Sigmoid colon (tissue), 7 donors: ENCODE data around the gene USP32. TPM values are rescaled to one million over a fixed set of nuclear protein-coding genes. Genes with fewer than 3 reads are reported as not detected.
"Not testable (repeated sequence)": the region's sequence is repeated elsewhere in the genome, so short reads cannot be mapped to it uniquely, and the experiment has no call there.

Experiments used
- DNase-seq: peaks from one replicate; pipeline ENCODE4 v3.0.0-alpha.2; 2019
- H3K27ac ChIP-seq, 4 donors: fragments of 200-600 bp; sonication (generic); one replicate each; pipeline ENCODE4 v1.5.1; 2016 to 2019; ENCODE audit warnings: mild to moderate bottlenecking in 1 of 4
- H3K27me3 ChIP-seq, 3 donors: fragments of 200-600 bp; sonication (generic); one replicate each; pipeline ENCODE4 v1.5.1; 2019; ENCODE audit warnings: mild to moderate bottlenecking in 1 of 3
- H3K36me3 ChIP-seq, 4 donors: fragments of 200-600 bp; sonication (generic); one replicate each; pipeline ENCODE4 v1.5.1; 2016 to 2019
- H3K4me1 ChIP-seq, 4 donors: fragments of 200-600 bp; sonication (generic); one replicate each; pipeline ENCODE4 v1.5.1; 2017 to 2019
- H3K4me3 ChIP-seq, 4 donors: fragments of 200-600 bp; sonication (generic); one replicate each; pipeline ENCODE4 v1.5.1; 2017 to 2019; ENCODE audit warnings: mild to moderate bottlenecking in 2 of 4, moderate library complexity in 1 of 4
- H3K9me3 ChIP-seq, 4 donors: fragments of 200-600 bp in 3 of 4; sonication (generic) in 3 of 4; one replicate each; pipeline versions ENCODE4 v1.5.1 to v1.6.1; 2013 to 2019
- EP300 ChIP-seq, 4 donors: sonication (generic); formaldehyde crosslinking; IDR thresholded peaks; one replicate each; pipeline ENCODE4 v1.6.1; 2017; ENCODE audit warnings: antibody characterized with exemption in 4 of 4
- POLR2A ChIP-seq, 2 donors: fragments of 450-650 bp; IDR thresholded peaks; one replicate each; pipeline ENCODE4 v1.6.1; 2016; ENCODE audit warnings: antibody characterized with exemption in 2 of 2, mild to moderate bottlenecking in 2 of 2, moderate library complexity in 2 of 2
- POLR2AphosphoS5 ChIP-seq, 4 donors: sonication (generic); formaldehyde crosslinking; IDR thresholded peaks; one replicate each; pipeline ENCODE4 v1.6.1; 2017; ENCODE audit warnings: antibody characterized with exemption in 4 of 4
- WGBS, 2 donors: extraction: QIAGEN DNeasy Blood & Tissue Kit; methylation state at CpG; one replicate each; pipeline ENCODE4 v1.1.7; 2013; 5-methylcytosine and 5-hydroxymethylcytosine counted together
- intact Hi-C: fragments of 100-400 bp; cut with DNase I; formaldehyde crosslinking; loops from one replicate; pipeline ENCODE4 v1.15.1; 2023
- polyA plus RNA-seq, 3 donors: library from polyadenylated mRNA; stranded (reverse); fragments of 200-250 nt; gene quantifications; one replicate each; pipeline ENCODE4 v1.2.3, GENCODE V29; 2013
- total RNA-seq, 4 donors: library from RNA; depleted of rRNA; stranded (reverse); fragments of >200 nt; gene quantifications; one replicate each; pipeline ENCODE4 v1.1.0, GENCODE V29; 2016
- TF ChIP-seq, protein P1 (sequence below), 4 experiments: fragments of 450-650 bp in 3 of 4; fragments of 200-600 bp in 1 of 4; IDR thresholded peaks; one replicate each; pipeline ENCODE4 v1.5.1; 2016 to 2019; ENCODE audit warnings: antibody characterized with exemption in 4 of 4, mild to moderate bottlenecking in 3 of 4, moderate library complexity in 2 of 4
- donor health status: healthy with polysubstance abuse.
- donor health status: Bipolar disorder and iron deficiency.
- donor health status: healthy.

Gene USP32
- total and polyA plus RNA-seq, 7 donors, result 10.6 to 50.9 (median 39.6) TPM

DNA sequence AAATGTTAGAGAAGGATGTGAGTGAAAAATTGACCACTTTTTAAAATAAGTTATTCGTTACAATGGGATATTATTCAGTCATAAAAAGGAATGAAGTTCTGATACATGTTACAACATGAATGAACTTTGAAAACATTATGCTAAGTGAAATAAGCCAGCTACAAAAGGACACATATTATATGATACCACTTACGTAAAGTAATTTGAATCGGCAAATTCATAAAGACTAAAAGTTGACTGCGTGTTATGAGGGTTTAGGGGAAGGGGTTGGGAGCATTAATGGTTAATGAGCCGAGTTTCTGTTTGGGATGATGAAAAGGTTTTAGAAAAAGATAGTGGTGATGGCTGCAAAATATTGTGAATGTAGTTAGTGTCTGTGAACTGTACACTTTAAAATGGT lies 73.1 kb downstream of the USP32 start:
- no peaks in the 10 kb centered on the region for H3K36me3 ChIP-seq
- H3K27me3 ChIP-seq, result no peaks in the 10 kb centered on the region
- TF ChIP-seq, protein P1, sequence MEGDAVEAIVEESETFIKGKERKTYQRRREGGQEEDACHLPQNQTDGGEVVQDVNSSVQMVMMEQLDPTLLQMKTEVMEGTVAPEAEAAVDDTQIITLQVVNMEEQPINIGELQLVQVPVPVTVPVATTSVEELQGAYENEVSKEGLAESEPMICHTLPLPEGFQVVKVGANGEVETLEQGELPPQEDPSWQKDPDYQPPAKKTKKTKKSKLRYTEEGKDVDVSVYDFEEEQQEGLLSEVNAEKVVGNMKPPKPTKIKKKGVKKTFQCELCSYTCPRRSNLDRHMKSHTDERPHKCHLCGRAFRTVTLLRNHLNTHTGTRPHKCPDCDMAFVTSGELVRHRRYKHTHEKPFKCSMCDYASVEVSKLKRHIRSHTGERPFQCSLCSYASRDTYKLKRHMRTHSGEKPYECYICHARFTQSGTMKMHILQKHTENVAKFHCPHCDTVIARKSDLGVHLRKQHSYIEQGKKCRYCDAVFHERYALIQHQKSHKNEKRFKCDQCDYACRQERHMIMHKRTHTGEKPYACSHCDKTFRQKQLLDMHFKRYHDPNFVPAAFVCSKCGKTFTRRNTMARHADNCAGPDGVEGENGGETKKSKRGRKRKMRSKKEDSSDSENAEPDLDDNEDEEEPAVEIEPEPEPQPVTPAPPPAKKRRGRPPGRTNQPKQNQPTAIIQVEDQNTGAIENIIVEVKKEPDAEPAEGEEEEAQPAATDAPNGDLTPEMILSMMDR (IDR thresholded peaks at IDR 0.05), result no peak
- TF ChIP-seq POLR2AphosphoS5 (IDR thresholded peaks at IDR 0.05) (no peak), POLR2A (IDR thresholded peaks at IDR 0.05) (no peak), EP300 (IDR thresholded peaks at IDR 0.05) (no peak)
- no peaks in the 10 kb centered on the region for H3K4me1 ChIP-seq
- no peak for DNase-seq
- H3K4me3 ChIP-seq, result no peak overlapping the region
- H3K9me3 ChIP-seq, result no peaks in the 10 kb centered on the region
- 96 to 98% methylated on average over 5 of the region's 5 CpGs for WGBS, 2 donors
- no peak overlapping the region for H3K27ac ChIP-seq
- intact Hi-C loops, result no loop called here

DNA sequence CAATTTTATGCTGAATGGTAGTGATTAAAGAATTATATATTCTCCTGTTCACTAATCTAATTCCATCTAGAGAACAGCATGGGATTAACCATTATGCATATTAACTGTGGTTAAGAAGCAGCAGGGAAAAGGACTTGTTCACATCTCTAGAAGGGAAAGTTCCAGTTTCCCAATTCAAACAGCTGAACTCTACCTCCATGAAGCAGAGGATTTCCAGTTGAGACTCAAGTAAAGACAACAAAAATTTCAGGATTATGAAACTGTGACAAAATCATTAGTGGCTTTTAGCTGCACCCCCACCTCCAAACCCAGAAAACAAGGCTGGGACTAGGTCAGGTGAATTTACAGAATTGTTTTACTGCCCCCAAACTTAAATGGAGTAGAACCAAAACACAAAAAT lies 73.6 kb downstream of the USP32 start:
- intact Hi-C loops, result no loop called here
- H3K9me3 ChIP-seq, result no peaks in the 10 kb centered on the region
- no peak overlapping the region for H3K4me3 ChIP-seq
- no peak for DNase-seq
- TF ChIP-seq POLR2AphosphoS5 (IDR thresholded peaks at IDR 0.05) (no peak), POLR2A (IDR thresholded peaks at IDR 0.05) (no peak), EP300 (IDR thresholded peaks at IDR 0.05) (no peak)
- TF ChIP-seq, protein P1 (IDR thresholded peaks at IDR 0.05), result no peak
- H3K27ac ChIP-seq, result no peak overlapping the region
- no peaks in the 10 kb centered on the region for H3K27me3 ChIP-seq
- H3K4me1 ChIP-seq, result peaks cover 0 to under 1% (median 0%) of the 10 kb centered on the region in 4 donors
- H3K36me3 ChIP-seq, result no peaks in the 10 kb centered on the region

DNA sequence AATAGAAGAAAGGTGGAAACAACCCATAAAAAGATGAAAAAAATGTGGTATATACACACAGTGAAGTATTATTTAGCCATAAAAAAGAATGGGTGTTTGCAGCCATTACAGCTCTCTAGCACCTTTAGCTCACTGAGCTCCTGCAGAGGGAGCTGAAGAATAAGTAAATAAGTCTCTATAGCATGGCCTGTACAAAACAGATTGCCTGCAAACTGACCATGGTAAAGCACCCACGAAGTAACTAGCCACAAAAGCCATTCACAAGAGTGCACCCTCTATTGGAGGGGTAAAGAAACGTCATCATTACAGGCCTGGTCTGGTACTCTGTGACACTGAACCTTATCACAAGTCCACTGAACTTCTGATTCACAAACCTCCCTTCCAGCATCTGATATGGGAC lies 76.3 kb downstream of the USP32 start:
- H3K27me3 ChIP-seq, result no peaks in the 10 kb centered on the region
- WGBS, 2 donors, result 89 to 92% methylated on average over 2 of the region's 2 CpGs
- no peak overlapping the region for H3K4me3 ChIP-seq
- TF ChIP-seq, protein P1 (IDR thresholded peaks at IDR 0.05), result no peak
- no peak for TF ChIP-seq POLR2AphosphoS5 (IDR thresholded peaks at IDR 0.05)
- TF ChIP-seq EP300 (IDR thresholded peaks at IDR 0.05), result no peak
- TF ChIP-seq POLR2A (IDR thresholded peaks at IDR 0.05), result no peak
- H3K36me3 ChIP-seq, result no peaks in the 10 kb centered on the region
- H3K9me3 ChIP-seq, result no peaks in the 10 kb centered on the region
- intact Hi-C loops, result no loop called here
- H3K4me1 ChIP-seq, result peaks cover 0 to 6% (median 5%) of the 10 kb centered on the region in 4 donors
- DNase-seq, result no peak
- no peak overlapping the region for H3K27ac ChIP-seq

DNA sequence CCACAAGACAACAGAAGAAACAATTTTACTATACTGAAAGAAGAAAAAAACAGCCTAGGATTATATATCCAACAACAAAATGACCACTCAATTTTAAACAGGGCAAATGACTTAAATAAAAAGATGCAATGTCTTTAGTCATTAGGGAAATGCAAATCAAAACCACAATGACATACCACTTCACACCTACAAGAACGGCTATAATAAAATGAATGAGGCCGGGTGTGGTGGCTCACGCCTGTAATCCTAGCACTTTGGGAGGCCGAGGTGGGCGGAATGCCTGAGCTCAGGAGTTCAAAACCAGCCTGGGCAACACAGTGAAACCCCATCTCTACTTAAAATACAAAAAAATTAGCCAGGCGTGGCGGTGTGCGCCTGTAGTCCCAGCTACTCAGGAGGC lies 77.0 kb downstream of the USP32 start:
- intact Hi-C loops, H3K4me1 ChIP-seq: not testable (repeated sequence)

DNA sequence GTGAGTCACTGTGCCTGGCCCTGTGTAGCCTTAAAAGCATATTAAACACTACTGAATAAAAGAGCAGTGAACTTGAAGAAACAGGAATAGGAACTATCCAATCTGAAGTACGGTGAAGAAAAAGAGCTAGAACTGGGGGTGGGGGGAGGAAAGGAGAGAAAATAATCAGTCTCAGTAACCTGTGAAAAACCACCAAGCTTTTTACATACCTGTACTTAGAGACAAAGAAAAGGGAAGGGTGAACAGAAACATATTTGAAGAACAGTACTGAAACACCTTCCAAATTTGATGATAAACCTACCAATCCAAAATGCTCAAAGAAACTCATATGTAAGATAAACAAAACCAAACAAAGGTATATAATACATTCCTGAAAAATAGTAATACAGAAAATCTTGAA lies 77.5 kb downstream of the USP32 start:
- no peak for DNase-seq
- intact Hi-C loops, result no loop called here
- Histone ChIP-seq H3K27ac (no peak overlapping the region), H3K27me3 (no peaks in the 10 kb centered on the region), H3K9me3 (no peaks in the 10 kb centered on the region), H3K4me3 (no peak overlapping the region), H3K36me3 (no peaks in the 10 kb centered on the region), H3K4me1 (peaks cover 0 to 6% (median 5%) of the 10 kb centered on the region in 4 donors)
- WGBS, 2 donors, result 73 to 94% methylated on average over 1 of the region's 1 CpG
- TF ChIP-seq, protein P1 (IDR thresholded peaks at IDR 0.05), result no peak
- no peak for TF ChIP-seq POLR2AphosphoS5 (IDR thresholded peaks at IDR 0.05)
- TF ChIP-seq EP300 (IDR thresholded peaks at IDR 0.05), result no peak
- no peak for TF ChIP-seq POLR2A (IDR thresholded peaks at IDR 0.05)

More for the DNA sequence above, 77.0 kb downstream of the USP32 start:
- 68 to 71% methylated on average over 8 of the region's 8 CpGs for WGBS, 2 donors
- not testable (repeated sequence) for DNase-seq, H3K4me3 ChIP-seq, H3K36me3 ChIP-seq, H3K9me3 ChIP-seq, H3K27me3 ChIP-seq, H3K27ac ChIP-seq
